Skin epidermis (tissue), 12 donors: ENCODE data around the gene SAE1.

Experiments
- H3K27ac ChIP-seq, 21 experiments: fragments of 200-600 bp; sonication (generic) in 11 of 21; one replicate each; pipeline ENCODE4 v1.5.0; 2020; ENCODE audit warnings: mild to moderate bottlenecking in 3 of 21, inconsistent platforms in 2 of 21, moderate library complexity in 2 of 21
- H3K4me3 ChIP-seq, 7 experiments: fragments of 200-600 bp; sonication (generic) in 2 of 7; one replicate each; pipeline ENCODE4 v1.5.0; 2020; ENCODE audit warnings: inconsistent platforms in 2 of 7, mild to moderate bottlenecking in 2 of 7, moderate library complexity in 1 of 7

SAE1 gene

GRCh38 chr19:47187797-47188196 is 57.2 kb downstream of the SAE1 start:
- no peak overlapping the region for H3K4me3 ChIP-seq
- H3K27ac ChIP-seq: peak overlapping the region in 4 of 21 experiments; percentile 29 to 86 (median 70)

GRCh38 chr19:47188507-47189033 is 57.9 kb downstream of the SAE1 start:
- Histone ChIP-seq H3K4me3 (no peak overlapping the region), H3K27ac (peak overlapping the region in 8 of 21 experiments; percentile 1 to 80 (median 56))

GRCh38 chr19:47190167-47190727 is 59.6 kb downstream of the SAE1 start:
- Histone ChIP-seq H3K4me3 (no peak overlapping the region), H3K27ac (peak overlapping the region in 19 of 21 experiments; percentile 2 to 80 (median 68))

- Histone ChIP-seq H3K4me3 (no peak overlapping the region), H3K27ac (no peak overlapping the region)
Measured at GRCh38 chr19:47195434-47195833, 64.8 kb downstream of the SAE1 start.

- no peak overlapping the region for H3K27ac ChIP-seq
- H3K4me3 ChIP-seq: no peak overlapping the region
Measured at GRCh38 chr19:47197141-47197540, 66.5 kb downstream of the SAE1 start.

GRCh38 chr19:47200530-47200929 is 69.9 kb downstream of the SAE1 start:
- H3K4me3 ChIP-seq: no peak overlapping the region
- H3K27ac ChIP-seq: no peak overlapping the region

- peak overlapping the region in 1 of 21 experiments; percentile 47 for H3K27ac ChIP-seq
- H3K4me3 ChIP-seq: no peak overlapping the region
Measured at GRCh38 chr19:47203254-47203653, 72.6 kb downstream of the SAE1 start.

GRCh38 chr19:47209319-47210179 is 78.9 kb downstream of the SAE1 start:
- no peak overlapping the region for H3K4me3 ChIP-seq
- H3K27ac ChIP-seq: peak overlapping the region in 1 of 21 experiments; percentile 22

- peak overlapping the region in 3 of 21 experiments; percentile 17 to 60 (median 22) for H3K27ac ChIP-seq
- H3K4me3 ChIP-seq: no peak overlapping the region
Measured at GRCh38 chr19:47210180-47210490, 79.5 kb downstream of the SAE1 start.

GRCh38 chr19:47210689-47211316 is 80.2 kb downstream of the SAE1 start:
- H3K27ac ChIP-seq: peak overlapping the region in 15 of 21 experiments; percentile 7 to 71 (median 52)
- H3K4me3 ChIP-seq: no peak overlapping the region

- Histone ChIP-seq H3K4me3 (no peak overlapping the region), H3K27ac (no peak overlapping the region)
Measured at GRCh38 chr19:47215581-47215980, 84.9 kb downstream of the SAE1 start.

- Histone ChIP-seq H3K4me3 (no peak overlapping the region), H3K27ac (no peak overlapping the region)
Measured at GRCh38 chr19:47221080-47221841, 90.6 kb downstream of the SAE1 start.

GRCh38 chr19:47221890-47222289 is 91.3 kb downstream of the SAE1 start:
- no peak overlapping the region for H3K4me3 ChIP-seq
- H3K27ac ChIP-seq: no peak overlapping the region

- peak overlapping the region; percentile 81 to 99 (median 97) for H3K27ac ChIP-seq
- peak overlapping the region; percentile 49 to 99 (median 68) for H3K4me3 ChIP-seq
Measured at GRCh38 chr19:47225746-47226425, 95.3 kb downstream of the SAE1 start.

GRCh38 chr19:47226426-47227351 is 96.1 kb downstream of the SAE1 start:
- H3K27ac ChIP-seq: peak overlapping the region; percentile 81 to 99 (median 97)
- peak overlapping the region; percentile 49 to 99 (median 68) for H3K4me3 ChIP-seq

- Histone ChIP-seq H3K4me3 (peak overlapping the region; percentile 49 to 99 (median 68)), H3K27ac (peak overlapping the region; percentile 41 to 99 (median 97))
Measured at GRCh38 chr19:47227352-47228167, 96.9 kb downstream of the SAE1 start.
